NCI-H510A (cell line): ENCODE results near the gene THBS2.
"Not testable (repeated sequence)": the region's sequence is repeated elsewhere in the genome, so short reads cannot be mapped to it uniquely, and the experiment has no call there.

Source experiments
- DNase-seq: peaks from one replicate; lab custom pipeline; 2025; lab: John Stamatoyannopoulos, UW

The THBS2 gene

GRCh38 chr6:169210611-169211010 is 43.0 kb downstream of the THBS2 start:
- no peak for DNase-seq

- DNase-seq = no peak
These were observed 45.6 kb downstream of the THBS2 start for GRCh38 chr6:169208011-169208410.

DNA sequence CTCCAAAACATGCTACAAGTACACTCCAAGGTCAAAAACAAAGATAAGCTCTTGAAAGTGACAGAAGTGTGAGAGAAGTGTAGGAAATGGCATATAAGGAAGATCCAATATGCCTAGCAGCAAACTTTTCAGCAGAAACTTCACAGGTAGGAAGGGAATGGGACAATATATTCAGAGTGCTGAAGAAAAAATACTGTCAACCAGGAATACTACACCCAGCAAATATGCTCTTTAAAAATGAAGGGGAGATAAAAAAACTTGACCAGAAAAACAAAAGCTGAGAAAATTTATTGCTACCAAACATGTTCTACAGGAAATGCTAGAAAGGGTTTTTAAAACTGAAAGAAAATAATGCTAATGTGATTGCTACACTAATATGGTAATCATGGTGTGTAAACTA is 46.2 kb downstream of the THBS2 start:
- DNase-seq = no peak

DNA sequence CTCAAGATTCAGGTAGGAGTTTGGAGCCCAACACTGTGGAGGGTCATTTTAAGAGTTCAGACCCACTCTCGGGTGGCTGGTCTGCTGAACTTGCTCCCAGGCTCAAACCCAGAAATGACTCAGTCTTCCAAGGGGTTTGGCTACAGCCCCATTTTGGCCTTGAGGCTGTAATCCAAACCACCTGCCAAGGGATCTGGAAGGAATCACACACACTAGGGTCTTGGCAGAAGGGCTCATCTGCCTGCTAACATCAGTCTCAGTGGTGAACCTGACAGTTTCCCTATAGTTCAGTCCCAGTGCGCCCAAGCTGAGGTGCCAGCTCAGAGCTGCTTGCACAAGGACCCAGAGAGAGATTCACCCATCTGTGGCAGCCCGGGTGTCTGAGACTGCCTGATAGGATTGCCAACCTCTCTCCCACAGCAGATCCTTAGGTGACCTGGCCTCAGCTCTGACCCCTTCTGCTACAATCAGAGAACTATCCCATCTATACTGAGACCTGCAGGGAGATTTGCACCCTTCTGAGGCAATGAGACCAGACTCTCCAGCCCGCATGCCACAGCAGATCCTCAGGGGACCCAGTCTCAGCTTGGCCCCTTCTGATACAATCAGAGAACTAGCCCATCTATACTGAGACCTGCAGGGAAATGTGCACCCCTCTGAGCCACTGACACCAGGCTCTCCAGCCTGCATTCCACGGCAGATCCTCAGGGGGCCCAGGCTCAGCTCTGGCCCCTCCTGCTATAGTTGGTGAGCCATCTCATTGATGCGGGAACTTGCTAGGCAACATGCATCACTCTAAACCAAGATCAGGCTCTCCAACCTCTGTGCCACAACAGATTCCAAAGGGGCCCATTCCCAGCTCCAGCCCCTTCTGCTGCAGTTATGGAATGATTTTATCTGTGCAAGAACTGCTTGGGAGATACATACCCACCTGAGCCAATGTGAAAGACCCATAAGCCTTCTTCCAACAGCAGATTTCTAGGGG is 48.2 kb downstream of the THBS2 start:
- no peak for DNase-seq

GRCh38 chr6:169204167-169204566 is 49.5 kb downstream of the THBS2 start:
- DNase-seq = no peak

DNA sequence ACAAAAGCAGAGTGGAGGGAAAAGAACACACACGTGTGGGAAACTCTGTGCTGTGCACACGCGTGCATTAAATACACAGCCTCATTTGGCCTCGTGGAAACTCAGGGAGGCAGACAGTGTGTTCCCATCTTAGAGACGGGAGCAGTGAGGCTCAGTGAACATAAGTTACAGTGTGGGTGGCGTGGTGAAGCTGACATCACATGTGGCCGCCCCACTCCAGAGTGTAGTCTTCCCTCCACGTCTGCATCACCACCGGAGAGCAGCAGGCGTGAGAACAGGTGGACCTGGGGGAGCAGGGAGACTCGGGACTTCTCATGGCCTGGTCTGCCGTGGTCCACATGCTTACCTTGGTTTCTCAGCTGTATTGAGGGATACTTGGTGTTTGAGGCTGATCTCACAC is 51.7 kb downstream of the THBS2 start:
- no peak for DNase-seq

- DNase-seq = no peak
These were observed 52.6 kb downstream of the THBS2 start for GRCh38 chr6:169200893-169201514.

DNA sequence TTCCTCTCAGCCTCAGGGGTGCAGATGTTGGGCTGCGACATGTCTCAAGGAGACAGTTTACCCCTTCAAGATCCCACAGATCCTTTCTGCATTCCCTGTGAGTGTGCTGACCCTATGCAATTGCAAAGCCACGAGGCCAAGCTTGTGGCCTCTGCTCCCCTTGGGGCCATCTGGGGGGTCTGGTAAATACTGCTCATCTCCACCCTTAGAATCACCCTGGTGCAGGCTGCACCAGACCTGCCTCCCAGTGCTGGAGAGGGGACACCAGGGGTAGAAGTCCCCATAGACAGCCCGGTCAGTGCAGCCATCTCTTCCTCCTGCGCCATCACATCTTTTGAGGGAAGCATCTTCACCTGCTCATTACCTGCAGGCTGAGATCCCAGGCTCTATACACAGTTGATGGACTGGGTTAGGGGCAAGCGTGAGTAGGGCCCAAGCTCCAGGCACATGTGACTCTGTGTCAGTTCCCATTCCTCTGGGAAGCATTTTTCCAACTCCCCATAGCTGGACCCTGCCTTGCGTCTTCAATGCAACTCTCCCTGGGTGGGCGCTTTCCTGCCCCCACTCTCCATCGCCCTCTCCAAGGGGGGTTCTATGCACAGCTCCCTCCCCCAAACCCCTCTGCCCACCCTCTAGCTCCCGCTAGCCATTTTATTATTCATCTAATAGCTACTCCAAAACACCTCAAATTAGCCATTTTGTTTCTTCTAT is 53.9 kb downstream of the THBS2 start:
- no peak for DNase-seq

- no peak for DNase-seq
These were observed 54.8 kb downstream of the THBS2 start for GRCh38 chr6:169198885-169199284.

DNA sequence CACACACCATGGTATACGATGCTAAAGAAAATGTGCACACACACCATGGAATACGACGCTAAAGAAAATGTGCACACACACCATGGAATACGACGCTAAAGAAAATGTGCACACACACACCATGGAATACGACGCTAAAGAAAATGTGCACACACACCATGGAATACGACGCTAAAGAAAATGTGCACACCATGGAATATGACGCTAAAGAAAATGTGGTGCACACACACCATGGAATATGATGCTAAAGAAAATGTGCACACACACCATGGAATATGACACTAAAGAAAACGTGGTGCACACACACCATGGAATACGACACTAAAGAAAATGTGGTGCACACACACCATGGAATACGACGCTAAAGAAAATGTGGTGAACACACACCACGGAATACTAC is 55.7 kb downstream of the THBS2 start:
- DNase-seq = not testable (repeated sequence)

DNA sequence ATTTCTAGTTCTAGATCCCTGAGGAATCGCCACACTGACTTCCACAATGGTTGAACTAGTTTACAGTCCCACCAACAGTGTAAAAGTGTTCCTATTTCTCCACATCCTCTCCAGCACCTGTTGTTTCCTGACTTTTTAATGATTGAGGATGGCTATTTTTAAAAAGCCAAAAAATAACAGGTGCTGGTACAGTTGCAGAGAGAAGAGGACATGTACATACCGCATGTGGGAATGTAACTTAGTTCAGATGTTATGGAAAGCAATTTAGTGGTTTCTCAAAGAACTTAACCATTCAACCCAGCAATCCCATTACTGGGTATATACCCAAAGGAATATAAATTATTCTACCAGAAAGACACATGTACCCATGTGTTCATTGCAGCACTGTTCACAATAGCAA is 57.4 kb downstream of the THBS2 start:
- not testable (repeated sequence) for DNase-seq

DNA sequence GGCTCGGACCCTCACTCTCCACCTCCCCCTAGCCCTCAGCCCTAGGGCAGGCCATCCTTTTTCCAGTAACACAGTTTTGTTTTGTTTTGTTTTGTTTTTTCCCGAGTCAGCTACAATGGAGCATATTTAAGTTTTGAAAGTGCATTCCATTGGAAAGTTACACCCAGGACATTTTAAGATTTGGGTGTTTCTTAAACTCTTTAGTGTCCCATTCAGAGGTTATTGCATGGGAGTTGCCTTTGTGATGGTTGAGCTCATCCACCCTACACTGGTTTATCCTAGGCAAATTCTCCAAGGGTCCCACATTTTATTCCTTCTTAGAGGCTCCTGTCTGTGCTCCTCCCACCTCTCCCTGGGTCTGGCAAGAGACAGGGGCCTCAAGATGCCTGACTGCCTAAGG is 58.9 kb downstream of the THBS2 start:
- DNase-seq = no peak

DNA sequence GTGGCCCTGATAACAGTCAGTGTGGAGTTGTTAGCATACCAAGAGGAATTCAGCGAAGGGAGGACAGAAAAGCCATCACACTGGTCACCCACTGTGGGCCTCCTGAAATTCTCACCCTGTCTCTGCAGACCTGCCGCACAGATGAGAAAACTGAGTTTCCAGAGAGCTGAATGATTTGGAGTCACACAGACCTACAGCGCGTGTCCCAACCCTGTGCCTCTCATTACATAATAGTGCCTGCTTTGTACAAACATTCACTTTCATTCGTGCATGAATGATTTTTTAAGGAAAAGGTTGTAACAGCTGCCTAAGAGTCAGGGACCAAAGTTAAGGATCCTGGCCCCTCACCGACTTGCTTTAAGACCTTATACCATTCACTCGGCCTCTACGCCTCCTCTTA is 62.7 kb downstream of the THBS2 start:
- no peak for DNase-seq

DNA sequence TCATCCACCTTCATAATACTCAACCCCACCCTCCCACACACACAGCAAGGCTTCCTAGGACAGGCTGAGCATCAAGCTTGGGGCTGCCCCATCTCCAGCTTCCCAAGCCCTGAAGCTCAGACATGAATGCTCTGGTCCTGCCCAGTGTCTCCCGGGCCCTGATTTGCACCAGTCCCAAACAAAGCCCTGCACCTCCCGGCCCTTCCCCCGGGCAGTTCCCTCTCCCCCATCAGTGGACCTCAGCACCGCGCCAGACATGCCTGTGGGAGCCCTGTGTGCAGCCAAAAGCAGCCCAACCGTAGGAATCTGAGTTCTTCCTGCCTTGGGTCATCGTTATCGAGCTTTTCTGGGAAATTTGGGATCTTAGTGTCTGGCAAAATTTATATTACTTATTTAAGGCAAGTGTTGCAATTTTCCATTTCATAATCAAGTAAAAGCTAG is 63.5 kb downstream of the THBS2 start:
- no peak for DNase-seq

GRCh38 chr6:169189686-169190085 is 64.0 kb downstream of the THBS2 start:
- DNase-seq = no peak

DNA sequence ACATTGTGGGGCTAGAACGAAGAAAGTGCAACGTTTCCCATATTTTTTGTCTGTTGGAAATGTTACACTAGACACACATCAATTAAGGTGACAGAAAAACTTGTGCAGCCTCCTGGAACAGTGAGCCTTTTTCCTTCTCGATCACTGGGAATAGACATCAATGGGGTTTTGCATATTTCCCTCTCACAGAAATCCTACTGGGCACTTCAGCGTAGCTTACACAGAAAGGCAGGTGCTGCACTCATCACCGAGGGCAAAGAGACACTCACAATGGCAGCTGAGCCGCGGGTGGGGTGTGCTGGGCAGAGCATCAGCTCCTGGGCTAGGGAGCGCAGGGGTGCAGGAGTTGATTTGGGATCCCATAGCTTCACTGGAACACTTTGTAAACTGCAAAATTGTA is 64.5 kb downstream of the THBS2 start:
- DNase-seq = no peak

- DNase-seq = no peak
These were observed 65.2 kb downstream of the THBS2 start for GRCh38 chr6:169188475-169188874.

GRCh38 chr6:169188051-169188470 is 65.6 kb downstream of the THBS2 start:
- no peak for DNase-seq

- no peak for DNase-seq
These were observed 67.0 kb downstream of the THBS2 start for GRCh38 chr6:169186496-169187169.

- DNase-seq = no peak
These were observed 67.8 kb downstream of the THBS2 start for GRCh38 chr6:169185692-169186485.

DNA sequence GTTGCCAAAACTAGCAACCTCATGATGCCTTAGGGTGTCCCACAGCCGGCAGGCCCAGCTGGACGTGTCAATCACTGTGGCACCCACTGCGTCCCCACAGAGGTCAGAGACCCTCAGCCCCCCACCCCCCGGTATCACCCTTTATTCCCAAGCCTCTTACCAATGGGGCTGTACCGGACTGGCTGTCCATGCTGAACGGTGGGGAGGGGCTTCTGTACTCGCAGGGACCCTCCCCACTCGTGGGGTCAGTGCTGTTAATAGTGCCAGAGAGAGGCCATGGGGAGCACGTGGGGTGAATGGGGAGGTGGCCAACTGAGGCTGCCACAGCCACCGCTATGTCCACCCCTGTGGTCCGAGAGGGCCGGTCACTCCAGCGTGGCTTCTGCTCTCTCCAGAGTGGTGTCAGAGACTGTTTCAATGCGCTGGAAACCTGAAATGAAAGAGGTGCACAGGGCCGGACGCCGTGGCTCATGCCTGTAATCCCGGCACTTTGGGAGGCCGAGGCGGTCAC is 68.6 kb downstream of the THBS2 start:
- no peak for DNase-seq
